Suprapubic skin (tissue), 4 donors: ENCODE data around the gene IKBKG. TPM values are rescaled to one million over a fixed set of nuclear protein-coding genes. Genes with fewer than 3 reads are reported as not detected.
"Not testable (repeated sequence)": the region's sequence is repeated elsewhere in the genome, so short reads cannot be mapped to it uniquely, and the experiment has no call there.

ENCODE experiments used
- DNase-seq, 2 donors: peaks; one replicate each; pipeline ENCODE4 v3.0.0-alpha.2; 2019; ENCODE audit warnings: low spot score in 2 of 2
- H3K27ac ChIP-seq: fragments of 200-600 bp; sonication (generic); one replicate; pipeline ENCODE4 v1.5.1; 2019
- H3K27me3 ChIP-seq: fragments of 200-600 bp; sonication (generic); one replicate; pipeline ENCODE4 v1.5.1; 2019
- H3K36me3 ChIP-seq: fragments of 200-600 bp; sonication (generic); one replicate; pipeline ENCODE4 v1.5.1; 2019
- H3K4me1 ChIP-seq: fragments of 200-600 bp; sonication (generic); one replicate; pipeline ENCODE4 v1.5.1; 2019
- H3K4me3 ChIP-seq: fragments of 200-600 bp; sonication (generic); one replicate; pipeline ENCODE4 v1.5.1; 2019; ENCODE audit warnings: mild to moderate bottlenecking
- H3K9me3 ChIP-seq: fragments of 200-600 bp; sonication (generic); one replicate; pipeline ENCODE4 v1.5.1; 2019
- CTCF ChIP-seq, 2 donors: fragments of 200-600 bp in 1 of 2; fragments of 450-650 bp in 1 of 2; sonication (generic) in 1 of 2; IDR thresholded peaks; one replicate each; pipeline ENCODE4 v1.5.1; 2016 to 2019; ENCODE audit warnings: antibody characterized with exemption in 2 of 2, mild to moderate bottlenecking in 1 of 2, moderate library complexity in 1 of 2
- EP300 ChIP-seq: sonication (generic); formaldehyde crosslinking; IDR thresholded peaks from one replicate; pipeline ENCODE4 v1.6.1; 2017; ENCODE audit warnings: antibody characterized with exemption
- POLR2A ChIP-seq, 2 donors: fragments of 450-650 bp; IDR thresholded peaks; one replicate each; pipeline ENCODE4 v1.6.1; 2017; ENCODE audit warnings: antibody characterized with exemption in 2 of 2, mild to moderate bottlenecking in 2 of 2, moderate library complexity in 2 of 2
- POLR2AphosphoS5 ChIP-seq, 3 donors: sonication (generic); formaldehyde crosslinking; IDR thresholded peaks; one replicate each; pipeline ENCODE4 v1.6.1; 2017; ENCODE audit warnings: antibody characterized with exemption in 3 of 3
- WGBS: methylation state at CpG from one replicate; pipeline ENCODE4 v1.1.5; 2018; 5-methylcytosine and 5-hydroxymethylcytosine counted together
- total RNA-seq, 4 donors: library from RNA; depleted of rRNA; stranded (reverse); fragments of >200 nt; gene quantifications; one replicate each; pipeline ENCODE4 v1.1.0, GENCODE V29; 2016

The IKBKG gene
- total RNA-seq, 4 donors from 2014 or later, result 13.1 to 18.3 (median 15.3) TPM

- H3K27ac ChIP-seq, H3K9me3 ChIP-seq, H3K36me3 ChIP-seq, H3K27me3 ChIP-seq, DNase-seq, H3K4me1 ChIP-seq, H3K4me3 ChIP-seq: not testable (repeated sequence)
- no CpG with 5 or more reads among the region's 13 CpGs for WGBS
These were observed 43.0 kb downstream of the IKBKG start for GRCh38 chrX:154590415-154590814.

- no peak for DNase-seq
- H3K4me1 ChIP-seq, result no peaks in the 10 kb centered on the region
- H3K9me3 ChIP-seq, result no peaks in the 10 kb centered on the region
- 90% methylated on average over 5 of the region's 5 CpGs for whole genome bisulfite sequencing
- TF ChIP-seq EP300, result no peak
- TF ChIP-seq CTCF (IDR thresholded peaks at IDR 0.05), result no peak
- TF ChIP-seq POLR2AphosphoS5 (IDR thresholded peaks at IDR 0.05), result no peak
- no peak for TF ChIP-seq POLR2A (IDR thresholded peaks at IDR 0.05)
- no peak overlapping the region for H3K4me3 ChIP-seq
- no peak overlapping the region for H3K27ac ChIP-seq
- no peaks in the 10 kb centered on the region for H3K36me3 ChIP-seq
- H3K27me3 ChIP-seq, result no peaks in the 10 kb centered on the region
These were observed 45.1 kb downstream of the IKBKG start for GRCh38 chrX:154592505-154592904.

- Histone ChIP-seq H3K4me3 (no peak overlapping the region), H3K4me1 (no peaks in the 10 kb centered on the region), H3K27me3 (no peaks in the 10 kb centered on the region), H3K36me3 (no peaks in the 10 kb centered on the region), H3K9me3 (no peaks in the 10 kb centered on the region), H3K27ac (no peak overlapping the region)
- no peak for DNase-seq
- WGBS, result 78% methylated on average over 4 of the region's 5 CpGs
- no peak for TF ChIP-seq CTCF (IDR thresholded peaks at IDR 0.05)
- TF ChIP-seq POLR2A (IDR thresholded peaks at IDR 0.05), result no peak
- no peak for TF ChIP-seq EP300
- no peak for TF ChIP-seq POLR2AphosphoS5 (IDR thresholded peaks at IDR 0.05)
These were observed 45.8 kb downstream of the IKBKG start for GRCh38 chrX:154593201-154593600.

GRCh38 chrX:154594491-154594890 is 47.1 kb downstream of the IKBKG start:
- DNase-seq, result no peak
- Histone ChIP-seq H3K4me3 (no peak overlapping the region), H3K36me3 (no peaks in the 10 kb centered on the region), H3K9me3 (no peaks in the 10 kb centered on the region), H3K4me1 (no peaks in the 10 kb centered on the region), H3K27me3 (no peaks in the 10 kb centered on the region), H3K27ac (no peak overlapping the region)
- 66% methylated on average over 4 of the region's 4 CpGs for WGBS
- TF ChIP-seq EP300 (no peak), POLR2AphosphoS5 (IDR thresholded peaks at IDR 0.05) (no peak), POLR2A (IDR thresholded peaks at IDR 0.05) (no peak), CTCF (IDR thresholded peaks at IDR 0.05) (no peak)

GRCh38 chrX:154595559-154596249 is 48.3 kb downstream of the IKBKG start:
- no peak for TF ChIP-seq EP300
- TF ChIP-seq POLR2A (IDR thresholded peaks at IDR 0.05), result no peak
- no peak for TF ChIP-seq CTCF (IDR thresholded peaks at IDR 0.05)
- TF ChIP-seq POLR2AphosphoS5 (IDR thresholded peaks at IDR 0.05), result no peak
- H3K4me3 ChIP-seq, result no peak overlapping the region
- no peaks in the 10 kb centered on the region for H3K36me3 ChIP-seq
- DNase-seq, result no peak
- no peak overlapping the region for H3K27ac ChIP-seq
- H3K27me3 ChIP-seq, result no peaks in the 10 kb centered on the region
- no peaks in the 10 kb centered on the region for H3K9me3 ChIP-seq
- H3K4me1 ChIP-seq, result no peaks in the 10 kb centered on the region
- 45% methylated on average over 2 of the region's 2 CpGs for WGBS
